ENCODE results near the gene LIMS2.

Gene LIMS2

DNA sequence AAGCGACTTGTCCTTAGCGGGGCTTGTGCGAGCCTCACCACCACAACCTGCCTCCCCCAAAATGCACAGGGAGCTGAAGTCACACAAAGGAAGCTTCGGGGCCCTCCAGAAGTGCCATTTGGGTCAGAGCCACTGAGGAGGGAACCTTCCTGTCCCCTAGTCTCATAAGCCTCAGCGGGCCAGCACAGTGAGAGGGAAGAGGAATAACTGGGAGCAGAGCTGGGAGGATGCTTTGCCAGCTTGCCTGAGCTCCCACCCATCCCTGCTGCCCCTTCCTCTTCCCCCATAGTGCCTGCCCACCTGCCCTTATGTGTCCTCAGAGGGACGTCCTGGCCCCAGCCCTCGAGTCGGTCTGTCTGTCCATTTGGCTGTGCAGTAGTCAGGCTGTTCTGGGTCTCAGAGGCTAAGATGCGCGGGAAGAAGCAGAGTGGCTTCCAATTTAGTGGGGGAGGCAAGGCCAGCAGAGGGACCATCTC lies 81.2 kb downstream of the LIMS2 start:
- TF ChIP-seq, protein P1, sequence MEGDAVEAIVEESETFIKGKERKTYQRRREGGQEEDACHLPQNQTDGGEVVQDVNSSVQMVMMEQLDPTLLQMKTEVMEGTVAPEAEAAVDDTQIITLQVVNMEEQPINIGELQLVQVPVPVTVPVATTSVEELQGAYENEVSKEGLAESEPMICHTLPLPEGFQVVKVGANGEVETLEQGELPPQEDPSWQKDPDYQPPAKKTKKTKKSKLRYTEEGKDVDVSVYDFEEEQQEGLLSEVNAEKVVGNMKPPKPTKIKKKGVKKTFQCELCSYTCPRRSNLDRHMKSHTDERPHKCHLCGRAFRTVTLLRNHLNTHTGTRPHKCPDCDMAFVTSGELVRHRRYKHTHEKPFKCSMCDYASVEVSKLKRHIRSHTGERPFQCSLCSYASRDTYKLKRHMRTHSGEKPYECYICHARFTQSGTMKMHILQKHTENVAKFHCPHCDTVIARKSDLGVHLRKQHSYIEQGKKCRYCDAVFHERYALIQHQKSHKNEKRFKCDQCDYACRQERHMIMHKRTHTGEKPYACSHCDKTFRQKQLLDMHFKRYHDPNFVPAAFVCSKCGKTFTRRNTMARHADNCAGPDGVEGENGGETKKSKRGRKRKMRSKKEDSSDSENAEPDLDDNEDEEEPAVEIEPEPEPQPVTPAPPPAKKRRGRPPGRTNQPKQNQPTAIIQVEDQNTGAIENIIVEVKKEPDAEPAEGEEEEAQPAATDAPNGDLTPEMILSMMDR (conservative IDR thresholded peaks at IDR 0.05), result no peak
- no peak overlapping the region for H3K27ac ChIP-seq

DNA sequence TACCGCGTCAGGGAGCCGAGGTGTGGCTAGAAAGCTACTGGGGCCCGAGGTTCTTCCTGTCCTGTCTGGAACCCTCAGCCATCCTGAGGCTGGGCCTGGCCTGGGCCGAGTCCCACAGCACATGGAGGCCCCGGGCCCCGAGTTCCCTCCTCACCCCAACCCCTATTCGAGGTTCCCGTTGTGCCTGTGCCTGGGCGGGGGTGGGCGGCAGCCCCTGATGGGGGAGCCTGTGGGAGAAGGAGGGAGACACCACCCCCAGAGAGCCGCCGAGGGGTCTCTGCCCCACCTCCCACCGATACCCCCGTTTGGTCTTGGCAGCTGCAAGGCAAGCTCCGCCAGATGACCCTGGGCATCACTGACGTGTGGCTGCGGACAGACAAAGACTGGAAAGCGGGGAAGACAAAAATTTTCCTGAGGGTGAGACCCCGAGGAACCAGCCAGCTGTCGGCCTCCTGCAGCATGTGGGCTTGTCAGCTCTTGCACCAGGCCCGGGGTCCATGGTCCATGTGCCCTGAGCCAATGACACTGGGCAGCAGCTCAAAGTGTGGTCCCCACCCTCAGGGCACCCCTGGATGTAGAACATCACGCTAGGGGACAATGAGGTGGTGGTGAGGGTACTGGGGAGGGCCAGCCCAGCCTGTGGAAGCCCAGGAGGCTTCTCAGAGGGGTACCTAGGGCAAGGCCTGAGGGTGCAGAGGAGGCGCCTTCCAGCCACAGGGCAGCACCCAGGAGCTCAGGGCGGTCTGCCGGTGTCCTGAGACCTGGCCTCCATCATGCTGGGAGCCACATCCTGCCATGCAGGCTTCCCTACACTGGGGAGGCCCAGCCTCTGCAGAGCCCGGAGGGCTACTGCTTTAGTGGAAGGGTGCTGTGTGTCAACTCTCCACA lies 81.9 kb downstream of the LIMS2 start:
- TF ChIP-seq, protein P1 (conservative IDR thresholded peaks at IDR 0.05), result no peak
- no peak overlapping the region for H3K27ac ChIP-seq

DNA sequence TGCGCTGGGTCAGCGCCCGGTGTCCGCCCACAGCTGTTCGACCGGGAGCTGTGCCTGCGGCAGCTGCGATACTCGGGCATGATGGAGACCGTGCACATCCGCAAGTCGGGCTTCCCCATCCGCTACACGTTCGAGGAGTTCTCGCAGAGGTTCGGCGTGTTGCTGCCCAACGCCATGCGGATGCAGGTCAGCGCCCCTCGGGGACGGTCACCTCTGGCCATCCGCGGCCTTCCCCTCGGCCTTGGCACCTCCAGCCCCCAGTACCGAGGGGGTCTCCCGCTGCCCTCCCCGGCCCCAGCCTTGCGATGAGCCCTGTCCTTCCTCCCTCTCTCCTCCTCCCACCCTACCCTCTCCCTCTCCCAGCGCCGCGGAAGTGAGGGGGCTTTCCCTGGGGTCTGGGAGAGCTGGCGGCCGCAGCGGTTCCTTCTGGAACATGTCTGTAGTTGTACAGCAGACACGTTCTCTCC lies 82.5 kb downstream of the LIMS2 start:
- TF ChIP-seq, protein P1 (conservative IDR thresholded peaks at IDR 0.05), result no peak
- no peak overlapping the region for H3K27ac ChIP-seq

DNA sequence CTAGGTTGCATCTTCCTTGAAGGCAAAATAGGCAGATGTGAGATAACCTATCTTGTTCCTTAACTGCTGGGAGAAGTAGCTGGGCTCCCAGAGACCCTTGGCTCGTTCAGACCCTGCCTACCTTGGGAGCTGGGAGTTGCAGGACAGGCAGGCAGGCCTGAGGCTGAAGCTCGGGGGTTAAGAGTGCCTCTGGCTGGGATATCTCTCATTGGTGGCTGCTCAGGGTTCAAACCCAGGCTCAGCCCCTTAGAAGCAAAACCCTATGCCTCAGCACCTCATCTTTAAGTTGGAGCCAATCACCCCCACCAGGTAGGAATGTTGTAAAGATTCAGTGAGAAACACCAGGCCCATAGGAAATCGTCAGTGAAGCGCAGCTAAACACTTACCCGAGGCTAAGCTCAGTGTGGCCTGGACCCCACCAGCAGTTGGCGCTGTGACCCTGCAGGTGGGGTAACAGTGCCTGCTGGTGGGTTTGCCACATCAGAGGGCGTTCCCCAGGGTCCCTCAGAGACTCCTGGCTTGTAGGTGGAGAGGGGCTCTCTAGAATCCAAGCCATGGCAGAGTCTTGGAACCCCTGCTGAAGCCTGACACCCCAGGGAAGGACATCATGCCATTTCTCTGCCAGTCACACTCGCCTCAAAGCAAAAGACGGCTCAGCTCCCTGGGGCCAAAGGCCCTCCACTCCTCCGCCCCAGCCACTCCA lies 84.0 kb downstream of the LIMS2 start:
- no peak overlapping the region for H3K27ac ChIP-seq
- TF ChIP-seq, protein P1 (conservative IDR thresholded peaks at IDR 0.05), result peak; percentile 94

DNA sequence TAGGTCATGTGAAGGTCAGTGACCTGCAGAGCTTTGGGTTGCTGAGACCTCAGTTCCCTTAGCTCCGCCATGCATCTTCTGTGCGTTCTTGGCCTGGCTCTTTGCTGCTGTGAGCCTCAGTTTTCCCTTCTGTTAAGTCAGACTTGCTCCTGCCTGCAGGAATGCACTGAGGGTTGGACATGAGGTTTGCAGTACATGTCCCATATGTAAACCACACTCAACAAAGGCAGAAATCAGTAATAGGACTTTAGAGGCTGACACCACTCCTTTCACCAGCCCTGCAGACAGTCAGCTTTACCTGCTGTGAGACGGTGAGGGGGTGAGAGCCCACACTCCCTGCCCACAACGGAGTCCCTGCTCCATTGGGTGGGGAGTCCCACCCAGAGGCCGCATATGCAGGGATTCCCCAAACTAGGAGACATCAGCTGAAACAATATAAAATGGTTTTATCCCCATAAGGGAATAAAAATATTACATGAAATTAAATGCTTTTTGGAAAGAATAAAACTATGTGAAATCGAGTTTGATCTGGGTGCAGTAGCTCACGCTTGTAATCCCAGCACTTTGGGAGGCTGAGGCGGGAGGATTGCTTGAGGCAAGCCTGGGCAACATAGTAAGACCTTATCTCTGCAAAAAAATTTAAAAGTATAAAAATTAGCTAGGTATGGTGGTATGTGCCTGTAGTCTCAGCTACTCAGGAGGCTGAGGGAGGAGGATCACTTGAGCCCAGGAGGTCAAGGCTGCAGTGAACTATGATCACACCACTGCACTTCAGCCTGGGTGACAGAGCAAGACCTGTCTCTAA lies 84.7 kb downstream of the LIMS2 start:
- TF ChIP-seq, protein P1 (conservative IDR thresholded peaks at IDR 0.05), result no peak
- no peak overlapping the region for H3K27ac ChIP-seq

DNA sequence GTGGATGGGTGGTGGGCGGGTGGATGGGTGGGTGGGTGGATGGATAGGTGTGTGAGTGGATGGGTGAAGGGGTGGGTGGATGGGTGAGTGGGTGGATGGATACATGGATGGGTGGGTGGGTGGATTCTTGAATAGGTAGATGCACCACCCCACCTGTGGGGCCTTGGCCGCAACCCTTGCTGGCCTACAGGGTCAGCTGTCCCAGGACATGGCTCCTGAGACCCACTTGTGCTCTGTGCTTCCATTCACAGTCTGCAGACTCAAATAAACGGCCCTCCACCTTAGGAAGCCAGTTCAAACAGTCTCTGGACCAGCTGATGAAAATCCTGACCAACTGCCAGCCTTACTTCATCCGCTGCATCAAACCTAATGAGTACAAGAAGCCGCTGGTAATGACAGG lies 85.5 kb downstream of the LIMS2 start:
- TF ChIP-seq, protein P1 (conservative IDR thresholded peaks at IDR 0.05), result no peak
- H3K27ac ChIP-seq, result no peak overlapping the region
